NCI-H524 (cell line): Measurements from ENCODE around the gene PCK2.

ENCODE experiments used
- DNase-seq, 2 experiments: peaks; one replicate each; lab custom pipeline; 2025; lab: John Stamatoyannopoulos, UW

PCK2 gene

DNA sequence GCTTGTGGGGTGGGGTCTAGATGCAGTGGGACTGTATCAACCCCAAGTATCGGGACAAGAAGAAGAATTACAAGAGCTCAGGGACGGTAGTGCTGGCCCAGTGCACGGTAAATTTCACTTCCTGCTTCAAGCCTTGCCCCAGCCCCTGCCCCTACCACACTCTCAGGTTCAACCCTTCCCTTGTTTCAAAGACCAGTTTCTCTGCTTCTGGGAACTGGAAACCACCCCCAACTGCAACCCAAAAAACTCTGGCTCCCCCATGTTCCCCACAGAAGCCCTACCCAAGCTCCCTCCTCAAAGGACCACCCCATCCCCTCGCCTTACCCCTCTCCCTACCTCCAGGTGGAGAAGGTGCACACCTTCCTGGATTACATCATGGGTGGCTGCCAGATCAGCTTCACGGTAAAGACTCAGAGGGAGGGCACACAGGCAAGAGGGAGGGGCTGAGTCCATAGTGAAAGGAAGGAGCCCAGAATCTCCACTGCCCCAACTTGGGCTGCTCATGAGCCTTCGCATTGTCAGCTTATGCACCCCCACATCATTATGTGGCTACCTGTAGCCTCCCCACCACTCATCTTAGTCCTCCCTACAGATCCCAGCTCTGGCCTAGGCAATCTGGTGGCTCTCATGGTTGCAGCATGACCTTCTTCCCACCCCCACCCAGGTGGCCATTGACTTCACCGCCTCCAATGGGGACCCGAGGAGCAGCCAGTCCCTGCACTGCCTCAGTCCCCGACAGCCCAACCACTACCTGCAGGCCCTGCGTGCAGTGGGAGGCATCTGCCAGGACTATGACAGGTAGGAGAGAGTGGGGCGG, 18.4 kb upstream of the PCK2 start:
- DNase-seq, result no peak

DNA sequence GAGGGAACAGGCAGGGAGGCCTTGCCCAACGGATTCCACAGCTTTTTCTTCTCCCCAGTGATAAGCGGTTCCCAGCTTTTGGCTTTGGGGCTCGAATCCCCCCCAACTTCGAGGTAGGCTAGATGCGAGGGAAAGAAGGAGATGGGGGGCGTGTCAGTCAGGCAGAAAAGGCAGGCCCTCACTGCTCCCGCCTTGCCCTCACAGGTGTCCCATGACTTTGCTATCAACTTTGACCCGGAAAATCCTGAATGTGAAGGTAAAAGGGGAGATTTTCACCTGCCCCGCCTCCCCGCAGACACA, 17.9 kb upstream of the PCK2 start:
- DNase-seq, result no peak

DNA sequence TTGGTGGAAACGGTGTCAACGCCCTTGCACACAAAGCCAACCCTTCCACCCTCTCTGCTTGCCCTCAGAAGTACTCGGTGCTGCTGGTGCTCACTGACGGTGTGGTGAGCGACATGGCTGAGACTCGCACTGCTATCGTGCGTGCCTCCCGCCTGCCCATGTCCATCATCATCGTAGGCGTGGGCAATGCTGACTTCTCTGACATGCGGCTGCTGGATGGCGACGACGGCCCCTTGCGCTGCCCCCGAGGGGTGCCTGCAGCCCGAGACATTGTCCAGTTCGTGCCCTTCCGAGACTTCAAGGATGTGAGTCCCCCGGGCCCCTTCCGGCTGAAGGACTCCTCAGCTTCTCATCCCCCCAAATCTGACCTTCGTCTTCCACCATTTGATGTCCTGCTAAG, 17.0 kb upstream of the PCK2 start:
- DNase-seq, result no peak

DNA sequence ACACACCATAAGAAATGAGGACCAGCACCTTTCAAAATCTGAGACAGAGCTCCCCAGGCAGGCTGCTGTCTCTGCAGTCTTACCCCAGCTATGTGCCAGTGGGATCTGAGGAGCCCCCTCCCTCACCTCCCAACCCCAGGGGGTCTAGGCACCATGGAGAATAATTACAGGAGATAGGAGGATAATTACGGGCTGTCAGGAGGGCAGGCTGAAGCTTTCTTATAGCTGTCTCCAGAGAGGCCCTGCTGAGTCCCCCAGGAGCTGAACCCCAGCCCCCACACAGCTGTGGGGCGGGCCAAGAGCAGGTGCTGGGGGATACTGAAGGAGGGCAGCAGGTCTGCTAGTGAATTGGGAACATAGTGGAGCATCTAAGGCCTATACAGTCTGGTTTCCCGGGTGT, 16.0 kb upstream of the PCK2 start:
- DNase-seq, result peak; percentile 78 to 90

DNA sequence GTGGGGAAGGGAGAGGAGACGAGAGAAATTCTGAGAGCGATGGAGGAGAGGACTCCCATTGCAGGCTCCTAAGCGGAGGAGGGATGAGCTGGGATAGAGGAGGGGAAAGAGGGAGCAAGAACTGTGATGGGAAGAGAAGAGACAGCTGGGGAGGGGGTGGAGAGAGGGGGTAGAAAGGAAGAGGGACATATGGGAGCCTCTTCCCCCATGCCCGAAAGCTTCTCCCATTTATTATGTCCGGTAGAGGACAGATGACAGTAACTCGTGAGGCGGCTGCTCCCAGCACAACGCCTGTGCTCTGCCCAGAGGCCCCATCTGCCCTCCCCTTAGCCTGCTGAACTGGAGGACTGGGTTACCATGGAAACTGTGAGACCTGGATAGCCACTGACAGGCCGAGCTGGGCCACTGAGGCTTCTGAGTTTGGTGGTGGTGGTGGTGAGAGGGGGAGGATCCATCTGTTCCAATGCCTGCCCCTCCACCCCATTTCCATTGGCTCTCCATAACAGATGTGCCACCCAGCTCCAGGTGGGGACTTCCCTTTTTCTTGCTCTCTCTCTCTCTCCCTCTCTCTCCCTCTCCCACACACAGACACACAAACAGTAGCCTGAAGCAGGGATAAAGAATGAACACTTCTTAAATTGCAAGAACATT, 14.5 kb upstream of the PCK2 start:
- peak; percentile 100 for DNase-seq

DNA sequence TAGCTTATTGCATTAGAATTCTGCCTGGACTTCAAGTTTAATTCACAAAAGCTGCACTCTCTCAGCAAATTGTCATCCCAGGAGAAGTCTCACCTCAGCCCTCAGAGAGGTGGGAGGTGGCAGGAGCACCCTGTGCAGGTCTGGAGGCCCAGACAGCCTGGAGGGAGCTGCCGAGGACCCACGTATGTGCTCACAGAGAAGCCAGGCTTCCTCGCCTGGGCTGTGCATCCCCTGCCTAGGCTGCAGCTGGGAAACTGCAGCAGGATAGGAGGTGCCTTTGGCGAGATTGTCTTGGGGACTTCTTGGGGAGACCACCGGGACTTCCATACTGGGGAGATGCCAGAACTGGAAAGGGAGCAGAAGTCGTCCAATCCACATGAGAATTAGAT, 14.0 kb upstream of the PCK2 start:
- DNase-seq, result no peak

DNA sequence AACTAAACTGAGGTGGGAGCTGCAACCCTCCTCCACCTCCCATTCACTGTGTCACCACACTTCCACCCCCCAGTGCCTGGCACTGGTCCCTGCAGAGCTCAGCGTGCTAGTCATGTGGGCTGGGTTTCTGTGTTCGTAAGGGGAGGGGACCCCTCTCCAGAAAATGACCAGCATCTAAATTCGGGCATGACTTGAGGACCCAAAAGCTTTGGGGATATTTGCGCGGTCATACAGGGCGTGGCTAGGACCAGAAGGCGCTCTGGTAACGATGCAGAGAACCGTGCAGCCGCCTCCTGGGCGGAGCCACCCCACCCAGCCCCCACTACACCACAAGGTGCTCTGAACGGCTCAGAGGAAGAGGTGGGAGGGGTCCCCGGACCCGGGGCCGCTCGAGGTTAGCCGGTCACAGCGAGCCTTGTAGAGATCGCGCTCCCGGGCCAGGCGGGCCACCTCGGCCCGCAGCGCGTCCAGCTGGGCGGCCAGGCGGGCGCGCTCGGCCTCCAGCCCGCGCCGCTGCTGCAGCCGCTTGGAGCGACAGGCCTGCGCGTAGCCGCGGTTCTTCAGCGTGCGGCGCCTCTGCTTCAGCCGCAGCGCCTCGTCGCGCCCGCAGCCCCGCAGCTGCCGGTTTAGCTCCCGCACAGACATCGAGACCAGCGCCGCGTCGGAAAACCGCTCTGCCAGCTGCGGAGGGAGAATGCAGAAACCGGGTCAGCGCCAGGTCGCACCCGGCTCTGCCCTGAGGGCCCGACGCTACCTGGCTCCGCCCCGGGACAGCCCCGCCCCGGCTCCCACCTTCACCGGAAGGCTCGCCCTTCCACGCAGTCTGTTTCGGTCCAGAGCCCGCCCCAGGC, 13.0 kb upstream of the PCK2 start:
- DNase-seq, result peak; percentile 98 to 99

DNA sequence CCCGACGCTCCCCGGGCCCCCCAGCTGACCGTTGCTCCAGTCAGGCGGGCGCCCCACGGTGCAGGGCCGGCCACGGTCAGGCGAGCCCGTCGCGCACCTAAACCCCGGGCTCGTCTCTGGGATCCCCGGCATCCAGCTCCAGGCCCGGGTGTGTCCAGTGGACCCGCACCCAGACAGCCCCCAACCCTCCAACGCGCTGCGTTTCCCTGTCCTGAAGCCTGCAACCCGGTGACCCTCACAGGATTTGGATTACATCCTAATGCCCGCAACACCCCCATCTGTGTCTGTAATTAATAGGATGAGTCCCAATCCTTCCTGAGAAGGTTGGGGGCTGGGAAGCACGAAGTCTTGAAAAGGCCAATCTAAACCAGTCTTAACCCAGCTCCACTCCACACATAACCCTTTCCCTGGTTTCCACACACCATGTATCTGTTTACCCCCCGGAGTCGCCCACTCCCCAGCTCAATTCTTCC, 12.3 kb upstream of the PCK2 start:
- peak; percentile 89 to 90 for DNase-seq

DNA sequence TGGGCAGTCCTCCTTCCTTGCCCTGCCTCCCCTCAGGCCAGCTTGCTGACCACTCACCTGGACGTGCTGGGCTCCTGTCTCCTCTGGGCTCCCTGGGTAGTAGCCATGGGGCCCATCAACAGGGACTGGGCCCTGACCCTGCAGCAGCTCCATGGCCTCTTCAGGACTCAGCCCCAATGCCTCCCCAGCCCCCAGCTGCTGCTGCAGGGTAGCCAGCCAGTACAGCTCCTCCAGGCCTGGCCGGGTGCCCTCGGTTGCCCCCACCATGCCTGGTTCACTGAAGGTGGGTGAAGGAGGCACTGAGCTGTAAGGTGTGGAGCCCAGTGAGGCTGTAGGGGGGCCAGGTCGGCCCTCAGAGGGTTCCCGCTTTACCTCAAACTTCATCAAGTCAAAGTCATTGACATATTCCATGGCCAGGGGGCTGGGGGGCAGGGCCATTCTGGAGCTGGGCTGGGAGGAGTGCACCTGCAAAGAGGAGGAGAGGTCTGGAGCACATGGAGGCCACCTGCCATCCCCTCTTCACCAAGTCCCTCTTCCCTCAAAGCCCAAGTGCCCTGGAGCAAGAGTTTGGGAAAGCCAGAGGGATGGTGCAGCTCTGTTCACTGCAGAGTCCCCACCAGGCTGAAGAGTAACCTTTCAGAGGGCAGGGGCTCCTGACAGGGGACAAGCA, 11.6 kb upstream of the PCK2 start:
- no peak for DNase-seq

DNA sequence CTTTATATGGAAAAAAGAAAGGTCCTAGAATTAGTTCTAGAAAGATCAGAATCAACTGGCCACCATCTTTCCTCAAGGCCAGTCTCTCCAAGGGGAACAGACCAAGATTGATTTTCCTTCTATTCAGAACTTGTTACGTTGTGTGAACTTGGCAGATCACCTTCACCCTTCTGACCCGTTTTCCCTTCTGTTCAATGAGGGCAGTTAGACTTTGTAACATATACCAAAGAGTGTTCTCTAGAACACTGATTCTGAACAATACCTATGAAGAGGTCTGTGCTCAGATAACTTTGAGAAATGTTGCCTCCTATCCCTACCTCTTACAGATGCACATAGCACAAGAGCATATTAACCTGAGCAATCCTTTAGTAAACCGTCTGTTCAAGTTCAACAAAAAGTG, 10.6 kb upstream of the PCK2 start:
- DNase-seq, result no peak

DNA sequence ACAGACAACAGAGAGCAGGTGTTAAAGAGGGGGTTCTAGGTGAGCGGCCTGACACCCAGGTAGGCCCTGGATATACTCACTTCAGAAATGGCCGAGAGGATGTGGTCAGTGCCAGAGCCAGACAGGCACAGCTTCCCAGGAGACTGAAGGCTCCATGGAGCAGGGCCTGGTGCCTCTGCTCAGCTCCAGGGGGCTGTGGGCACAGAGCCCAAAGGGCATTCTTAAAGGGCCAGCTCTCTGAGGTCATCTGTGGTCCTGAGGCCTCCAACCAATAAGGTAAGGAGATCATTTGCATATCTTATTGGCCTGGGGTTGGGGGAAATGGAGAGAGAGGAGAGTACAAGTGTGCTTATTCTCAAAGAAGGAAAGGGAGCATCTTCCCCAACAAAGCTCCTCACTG, 9.7 kb upstream of the PCK2 start:
- no peak for DNase-seq

DNA sequence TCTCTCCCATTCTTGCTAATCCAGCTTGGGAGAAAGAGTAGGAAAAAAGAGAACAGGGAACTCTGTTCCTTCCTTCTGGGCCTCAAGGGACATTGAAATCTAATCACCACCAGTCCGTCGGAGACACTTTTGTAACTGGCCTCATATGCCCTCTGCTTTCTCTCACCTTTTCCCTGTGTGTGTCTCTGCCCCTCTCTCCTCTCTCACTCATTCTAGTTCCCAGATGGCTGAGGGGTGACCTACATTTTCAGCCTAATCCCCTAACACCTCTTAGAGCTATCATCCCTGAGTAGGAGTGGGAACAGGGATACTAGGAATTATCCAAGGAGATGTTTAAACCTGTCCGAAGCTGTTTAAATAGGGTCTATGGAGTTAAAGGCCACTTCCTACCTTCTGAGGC, 8.9 kb upstream of the PCK2 start:
- peak; percentile 93 to 97 for DNase-seq

DNA sequence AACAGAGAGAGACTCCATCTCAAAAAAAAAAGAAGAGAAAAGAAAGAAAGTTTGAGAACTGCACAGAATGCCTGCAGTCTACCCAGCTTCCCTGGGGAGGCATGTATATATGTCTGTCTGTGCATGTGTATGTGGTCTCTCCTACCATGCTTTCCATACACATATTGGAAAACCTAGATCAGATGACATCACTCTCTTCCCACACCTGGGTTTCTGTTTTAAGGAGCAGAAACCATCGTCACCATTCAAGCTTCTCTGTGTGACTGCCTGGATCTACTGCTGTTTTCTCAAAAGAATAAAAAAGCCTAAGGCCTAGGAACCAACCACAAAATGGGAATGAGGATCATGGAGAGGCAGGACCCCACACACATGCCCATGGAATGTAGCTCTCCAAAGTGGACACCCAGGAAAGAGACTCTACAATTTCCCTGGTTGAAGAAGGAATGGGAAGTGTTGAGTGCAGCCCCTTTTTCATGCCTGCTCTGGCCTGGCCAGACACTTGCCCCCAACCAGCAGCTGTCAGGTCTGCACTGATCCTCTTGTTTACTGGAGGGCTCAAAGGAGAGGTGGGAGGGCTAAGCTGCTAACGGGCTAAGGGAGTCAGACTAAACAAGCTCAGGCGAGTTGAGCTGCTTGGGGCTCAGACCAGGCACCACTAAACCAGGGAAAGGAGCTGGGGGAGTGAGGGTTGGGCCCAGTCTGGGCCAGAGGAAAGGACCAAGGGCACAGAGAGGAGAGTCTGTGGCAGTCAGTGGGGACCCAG, 7.7 kb upstream of the PCK2 start:
- peak; percentile 85 to 96 for DNase-seq

DNA sequence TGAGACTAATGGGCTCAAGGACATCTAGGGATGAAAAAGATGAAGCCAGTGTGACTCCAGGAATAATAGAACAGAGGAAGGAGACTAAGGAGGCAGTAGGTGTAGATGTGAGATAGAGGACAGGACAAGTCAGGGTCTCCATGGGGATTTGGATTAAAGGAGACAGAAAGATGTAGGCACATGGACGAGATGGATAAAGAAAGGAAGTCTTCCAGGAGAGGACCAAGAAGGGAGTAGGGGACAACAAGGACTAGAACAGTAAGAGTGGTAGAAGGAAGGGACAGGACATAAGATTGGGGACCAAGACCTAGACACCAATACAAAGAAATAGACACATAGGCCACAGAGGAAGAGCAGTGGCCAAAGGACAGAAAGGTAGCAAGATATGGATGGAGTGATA, 7.1 kb upstream of the PCK2 start:
- no peak for DNase-seq

DNA sequence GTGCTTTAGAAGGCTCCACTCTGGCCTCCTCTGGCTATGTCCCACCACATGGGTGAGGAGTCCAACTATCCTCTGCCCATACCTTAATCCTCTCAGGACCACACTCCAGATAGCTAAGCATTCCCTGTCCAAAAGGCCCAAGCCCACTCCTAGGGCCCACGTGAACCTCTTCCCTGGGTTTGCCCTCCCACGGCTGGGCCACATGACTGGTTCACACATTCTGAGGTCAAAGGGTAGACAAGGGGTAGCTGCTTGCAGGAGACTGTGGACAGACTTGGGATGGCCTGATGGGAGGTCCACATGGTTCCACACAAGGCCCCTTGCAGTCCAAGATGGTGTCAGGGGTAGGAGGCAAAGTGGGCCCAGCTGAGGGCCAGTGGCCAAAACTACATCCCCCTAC, 6.0 kb upstream of the PCK2 start:
- no peak for DNase-seq

DNA sequence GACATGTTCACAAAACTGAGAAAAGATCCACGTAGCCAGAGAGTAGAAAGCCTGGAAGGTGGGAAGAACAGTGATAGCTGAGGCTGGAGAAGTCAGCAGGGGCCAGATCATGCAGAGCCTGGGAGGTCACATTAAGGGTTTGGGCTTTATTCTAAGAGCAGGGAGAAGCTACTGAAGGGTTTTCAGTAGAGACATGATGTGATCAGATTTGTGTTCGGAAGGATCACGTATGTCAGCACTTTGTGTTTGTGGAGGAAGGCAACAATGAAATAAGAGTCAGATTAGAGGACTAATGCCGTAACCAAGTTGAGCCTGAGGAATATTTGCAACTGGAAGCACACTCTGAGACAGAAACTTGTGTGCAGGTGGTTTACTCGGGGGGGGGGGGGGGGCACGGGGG, 4.2 kb upstream of the PCK2 start:
- no peak for DNase-seq

DNA sequence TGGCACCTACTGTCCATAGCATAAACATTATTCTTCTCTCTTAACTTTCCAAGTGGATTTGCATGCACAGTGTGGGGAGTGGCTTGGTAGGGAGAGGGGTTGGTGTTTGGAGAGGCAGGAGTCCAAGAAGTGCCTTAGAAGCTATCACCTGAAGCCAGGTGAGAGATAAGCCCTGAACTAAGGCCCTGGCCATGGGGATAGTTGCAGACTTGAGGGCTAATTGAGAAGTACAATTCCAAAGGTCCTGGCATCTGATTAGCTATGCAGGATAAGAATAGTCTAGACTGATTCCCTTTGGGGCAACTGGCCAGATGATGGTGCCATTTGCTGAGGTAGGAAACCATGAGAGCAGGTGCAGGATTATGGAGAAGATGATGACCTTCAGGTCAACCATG, 2.0 kb upstream of the PCK2 start:
- DNase-seq, result no peak

DNA sequence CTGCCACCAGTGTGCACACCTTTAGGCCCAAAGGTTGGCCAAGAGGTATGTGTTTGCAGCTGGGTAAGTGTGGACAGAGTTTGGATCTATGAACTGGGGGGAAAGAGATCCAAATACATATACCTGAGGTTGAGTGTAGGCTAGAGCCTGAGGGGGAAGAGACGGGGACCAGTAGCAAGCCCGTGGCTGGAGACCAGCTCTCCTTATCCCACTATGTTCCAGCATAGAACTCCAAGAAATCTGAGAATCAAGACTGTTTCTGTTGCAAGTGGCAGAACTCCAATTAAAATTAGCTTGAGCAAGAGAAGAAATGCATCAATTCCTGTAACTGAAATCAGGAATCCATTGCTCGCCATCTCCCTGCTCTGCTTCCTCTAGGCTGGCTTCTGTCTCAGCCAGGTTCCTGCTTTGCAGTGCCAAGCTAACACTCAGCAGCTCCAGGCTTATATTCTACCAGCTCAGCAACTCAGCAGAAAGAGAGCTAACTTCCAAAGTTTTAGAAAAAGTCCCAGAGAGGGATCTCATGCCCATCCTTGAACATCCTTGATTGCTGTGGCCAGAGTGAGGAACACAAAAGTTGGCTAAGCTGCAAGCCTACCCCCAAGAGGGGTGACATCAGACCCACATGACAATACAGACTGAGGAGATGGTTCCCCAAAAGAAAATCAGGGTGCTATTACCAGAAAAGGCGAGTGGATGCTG, 1.5 kb upstream of the PCK2 start:
- no peak for DNase-seq

DNA sequence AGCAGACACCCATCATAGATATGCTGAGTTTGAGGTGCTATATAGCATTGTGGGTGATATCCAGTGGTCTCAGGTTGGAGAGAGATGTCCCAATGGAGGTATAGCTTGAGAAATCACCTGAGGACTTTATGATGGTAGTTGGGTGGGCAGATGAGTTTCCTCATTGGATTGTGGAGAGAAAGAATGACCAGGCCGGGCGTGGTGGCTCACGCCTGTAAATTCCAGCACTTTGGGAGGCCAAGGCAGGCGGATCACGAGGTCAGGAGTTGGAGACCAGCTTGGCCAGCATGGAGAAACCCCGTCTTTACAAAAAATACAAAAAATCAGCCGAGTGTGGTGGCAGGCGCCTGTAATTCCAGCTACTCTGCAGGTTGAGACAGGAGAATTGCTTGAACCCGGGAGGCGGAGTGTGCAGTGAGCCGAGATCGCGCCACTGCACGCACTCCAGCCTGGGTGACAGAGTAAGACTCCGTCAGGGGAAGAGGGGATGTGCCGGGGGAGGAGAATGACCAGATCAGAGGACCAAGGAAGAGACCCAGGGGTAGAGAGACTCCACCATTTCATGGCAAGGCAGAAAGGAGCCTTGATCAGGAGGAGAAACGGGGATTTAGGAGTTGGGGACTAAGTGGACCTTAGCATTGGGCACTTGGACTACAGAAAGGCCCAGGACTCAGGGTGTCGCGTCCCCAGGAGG, 757 bp upstream of the PCK2 start:
- DNase-seq, result no peak

DNA sequence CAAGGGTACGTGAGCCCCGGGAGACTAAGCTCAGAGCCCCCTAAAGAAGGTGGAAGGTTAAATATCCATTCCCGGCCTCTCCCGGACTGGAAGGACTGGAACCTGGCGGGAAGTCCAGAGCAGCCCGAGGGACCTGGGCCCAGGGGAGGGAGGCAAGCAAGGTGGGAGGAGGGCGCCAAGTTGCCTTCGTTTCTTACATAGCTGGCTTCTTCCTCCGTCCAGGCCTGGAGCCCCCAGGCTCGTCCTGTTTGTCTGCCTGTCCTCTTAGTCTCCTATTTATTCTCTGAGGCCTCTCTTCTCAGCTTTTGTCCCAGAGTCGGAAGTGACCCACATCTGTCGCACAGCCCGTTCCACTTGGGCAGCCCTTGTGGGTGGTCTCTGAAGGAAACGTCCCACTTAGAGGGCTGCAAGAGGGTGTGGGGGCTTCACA, 745 bp downstream of the PCK2 start:
- peak in 1 of 2 experiments; percentile 63 for DNase-seq
